Measurements from ENCODE around the gene FKTN. TPM values are rescaled to one million over a fixed set of nuclear protein-coding genes. Genes with fewer than 3 reads are reported as not detected.

The FKTN gene
- total and polyA plus RNA-seq, 9 of the 15 experiments (the other 6 are each of a cell fraction or from before 2014, with no cell fraction given): 5.4 to 16.3 (median 10.4) TPM

GRCh38 chr9:105531530-105531929 is 26.4 kb upstream of the FKTN start (continued):
- TF ChIP-seq, protein P1, sequence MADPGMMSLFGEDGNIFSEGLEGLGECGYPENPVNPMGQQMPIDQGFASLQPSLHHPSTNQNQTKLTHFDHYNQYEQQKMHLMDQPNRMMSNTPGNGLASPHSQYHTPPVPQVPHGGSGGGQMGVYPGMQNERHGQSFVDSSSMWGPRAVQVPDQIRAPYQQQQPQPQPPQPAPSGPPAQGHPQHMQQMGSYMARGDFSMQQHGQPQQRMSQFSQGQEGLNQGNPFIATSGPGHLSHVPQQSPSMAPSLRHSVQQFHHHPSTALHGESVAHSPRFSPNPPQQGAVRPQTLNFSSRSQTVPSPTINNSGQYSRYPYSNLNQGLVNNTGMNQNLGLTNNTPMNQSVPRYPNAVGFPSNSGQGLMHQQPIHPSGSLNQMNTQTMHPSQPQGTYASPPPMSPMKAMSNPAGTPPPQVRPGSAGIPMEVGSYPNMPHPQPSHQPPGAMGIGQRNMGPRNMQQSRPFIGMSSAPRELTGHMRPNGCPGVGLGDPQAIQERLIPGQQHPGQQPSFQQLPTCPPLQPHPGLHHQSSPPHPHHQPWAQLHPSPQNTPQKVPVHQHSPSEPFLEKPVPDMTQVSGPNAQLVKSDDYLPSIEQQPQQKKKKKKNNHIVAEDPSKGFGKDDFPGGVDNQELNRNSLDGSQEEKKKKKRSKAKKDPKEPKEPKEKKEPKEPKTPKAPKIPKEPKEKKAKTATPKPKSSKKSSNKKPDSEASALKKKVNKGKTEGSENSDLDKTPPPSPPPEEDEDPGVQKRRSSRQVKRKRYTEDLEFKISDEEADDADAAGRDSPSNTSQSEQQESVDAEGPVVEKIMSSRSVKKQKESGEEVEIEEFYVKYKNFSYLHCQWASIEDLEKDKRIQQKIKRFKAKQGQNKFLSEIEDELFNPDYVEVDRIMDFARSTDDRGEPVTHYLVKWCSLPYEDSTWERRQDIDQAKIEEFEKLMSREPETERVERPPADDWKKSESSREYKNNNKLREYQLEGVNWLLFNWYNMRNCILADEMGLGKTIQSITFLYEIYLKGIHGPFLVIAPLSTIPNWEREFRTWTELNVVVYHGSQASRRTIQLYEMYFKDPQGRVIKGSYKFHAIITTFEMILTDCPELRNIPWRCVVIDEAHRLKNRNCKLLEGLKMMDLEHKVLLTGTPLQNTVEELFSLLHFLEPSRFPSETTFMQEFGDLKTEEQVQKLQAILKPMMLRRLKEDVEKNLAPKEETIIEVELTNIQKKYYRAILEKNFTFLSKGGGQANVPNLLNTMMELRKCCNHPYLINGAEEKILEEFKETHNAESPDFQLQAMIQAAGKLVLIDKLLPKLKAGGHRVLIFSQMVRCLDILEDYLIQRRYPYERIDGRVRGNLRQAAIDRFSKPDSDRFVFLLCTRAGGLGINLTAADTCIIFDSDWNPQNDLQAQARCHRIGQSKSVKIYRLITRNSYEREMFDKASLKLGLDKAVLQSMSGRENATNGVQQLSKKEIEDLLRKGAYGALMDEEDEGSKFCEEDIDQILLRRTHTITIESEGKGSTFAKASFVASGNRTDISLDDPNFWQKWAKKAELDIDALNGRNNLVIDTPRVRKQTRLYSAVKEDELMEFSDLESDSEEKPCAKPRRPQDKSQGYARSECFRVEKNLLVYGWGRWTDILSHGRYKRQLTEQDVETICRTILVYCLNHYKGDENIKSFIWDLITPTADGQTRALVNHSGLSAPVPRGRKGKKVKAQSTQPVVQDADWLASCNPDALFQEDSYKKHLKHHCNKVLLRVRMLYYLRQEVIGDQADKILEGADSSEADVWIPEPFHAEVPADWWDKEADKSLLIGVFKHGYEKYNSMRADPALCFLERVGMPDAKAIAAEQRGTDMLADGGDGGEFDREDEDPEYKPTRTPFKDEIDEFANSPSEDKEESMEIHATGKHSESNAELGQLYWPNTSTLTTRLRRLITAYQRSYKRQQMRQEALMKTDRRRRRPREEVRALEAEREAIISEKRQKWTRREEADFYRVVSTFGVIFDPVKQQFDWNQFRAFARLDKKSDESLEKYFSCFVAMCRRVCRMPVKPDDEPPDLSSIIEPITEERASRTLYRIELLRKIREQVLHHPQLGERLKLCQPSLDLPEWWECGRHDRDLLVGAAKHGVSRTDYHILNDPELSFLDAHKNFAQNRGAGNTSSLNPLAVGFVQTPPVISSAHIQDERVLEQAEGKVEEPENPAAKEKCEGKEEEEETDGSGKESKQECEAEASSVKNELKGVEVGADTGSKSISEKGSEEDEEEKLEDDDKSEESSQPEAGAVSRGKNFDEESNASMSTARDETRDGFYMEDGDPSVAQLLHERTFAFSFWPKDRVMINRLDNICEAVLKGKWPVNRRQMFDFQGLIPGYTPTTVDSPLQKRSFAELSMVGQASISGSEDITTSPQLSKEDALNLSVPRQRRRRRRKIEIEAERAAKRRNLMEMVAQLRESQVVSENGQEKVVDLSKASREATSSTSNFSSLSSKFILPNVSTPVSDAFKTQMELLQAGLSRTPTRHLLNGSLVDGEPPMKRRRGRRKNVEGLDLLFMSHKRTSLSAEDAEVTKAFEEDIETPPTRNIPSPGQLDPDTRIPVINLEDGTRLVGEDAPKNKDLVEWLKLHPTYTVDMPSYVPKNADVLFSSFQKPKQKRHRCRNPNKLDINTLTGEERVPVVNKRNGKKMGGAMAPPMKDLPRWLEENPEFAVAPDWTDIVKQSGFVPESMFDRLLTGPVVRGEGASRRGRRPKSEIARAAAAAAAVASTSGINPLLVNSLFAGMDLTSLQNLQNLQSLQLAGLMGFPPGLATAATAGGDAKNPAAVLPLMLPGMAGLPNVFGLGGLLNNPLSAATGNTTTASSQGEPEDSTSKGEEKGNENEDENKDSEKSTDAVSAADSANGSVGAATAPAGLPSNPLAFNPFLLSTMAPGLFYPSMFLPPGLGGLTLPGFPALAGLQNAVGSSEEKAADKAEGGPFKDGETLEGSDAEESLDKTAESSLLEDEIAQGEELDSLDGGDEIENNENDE (IDR thresholded peaks at IDR 0.05; ENCODE audit: low read depth, low read length): no peak
- no peak for TF ChIP-seq NFIX (CRISPR knock-in tag; IDR thresholded peaks at IDR 0.05; ENCODE audit: low read depth)
